ENCODE data around the gene TIGAR.

Gene TIGAR

DNA sequence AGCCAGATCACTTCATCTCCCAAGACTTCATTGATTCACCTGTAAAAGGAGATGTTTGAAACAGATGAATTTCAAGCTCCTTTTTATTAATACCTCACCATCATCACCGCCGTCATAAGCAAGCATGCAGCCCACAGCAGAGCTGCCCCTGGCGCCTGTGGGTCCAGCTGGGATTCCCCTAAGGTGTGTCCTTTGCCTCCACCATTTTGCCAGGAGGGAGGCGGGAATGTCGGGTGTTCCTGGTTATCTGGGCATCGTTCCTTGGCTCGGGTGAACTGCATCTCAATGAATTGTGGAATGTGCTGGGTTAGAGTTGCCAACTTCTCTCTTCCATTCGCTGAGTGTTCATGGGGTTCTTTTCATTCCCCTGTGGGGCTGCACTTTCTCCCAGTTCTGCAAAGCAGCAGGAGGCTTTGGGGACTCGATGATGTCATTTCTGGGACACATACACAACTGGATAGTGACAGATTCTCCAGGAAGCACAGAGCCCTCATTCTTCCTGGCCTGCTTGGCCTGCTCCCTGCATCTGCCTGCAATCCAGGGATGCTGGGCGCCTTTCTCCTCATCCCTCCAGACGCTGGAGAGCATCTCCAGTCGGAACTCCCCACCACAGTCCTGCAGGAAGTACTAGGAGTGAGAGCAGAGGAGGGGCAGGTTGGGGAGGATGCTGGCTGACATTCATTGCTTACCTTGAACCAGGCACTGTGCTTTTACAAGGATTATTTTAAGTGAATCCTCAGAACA, 37.3 kb upstream of the TIGAR start:
- DNase-seq = no peak

DNA sequence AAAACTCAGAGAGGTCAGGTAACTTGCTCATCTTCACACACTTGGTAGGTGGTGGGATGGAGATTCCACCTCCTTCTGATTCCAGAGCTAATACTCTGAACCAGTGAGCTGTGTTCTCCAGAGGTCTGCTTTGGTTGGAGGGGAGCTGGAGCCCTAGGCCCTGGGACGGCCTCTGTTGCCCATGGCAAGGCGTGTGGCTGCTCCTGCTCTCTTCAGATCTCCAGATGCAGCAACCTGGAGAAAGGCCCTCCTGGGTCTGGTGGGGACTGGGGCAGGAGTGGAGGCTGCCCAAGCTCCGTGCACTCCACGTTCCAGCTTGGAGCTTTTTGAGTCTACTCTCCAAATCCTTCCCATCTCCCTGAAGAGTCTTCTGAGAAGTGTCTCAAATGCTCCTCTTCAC, 36.7 kb upstream of the TIGAR start:
- DNase-seq = no peak

GRCh38 chr12:4285070-4285469, 35.9 kb upstream of the TIGAR start:
- no peak for DNase-seq

DNA sequence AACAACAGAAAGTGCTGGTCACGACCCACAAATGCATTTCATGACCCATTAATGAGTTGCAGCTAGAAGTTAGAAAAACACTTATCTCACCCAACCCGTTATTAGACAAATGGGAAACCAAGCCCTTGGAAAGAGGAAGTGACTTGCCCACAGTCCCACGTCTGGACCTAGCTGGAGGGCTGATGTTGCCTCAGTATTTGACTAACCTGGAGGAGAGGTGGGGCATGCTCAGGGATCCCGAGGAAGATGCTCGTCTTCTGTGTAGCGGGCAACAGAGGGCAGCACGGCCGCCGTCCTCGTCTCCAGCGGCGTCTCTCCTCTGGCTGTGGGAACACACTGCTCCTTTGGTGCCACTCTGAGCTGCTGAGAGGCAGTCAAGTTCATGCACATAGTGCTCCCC, 34.8 kb upstream of the TIGAR start:
- peak; percentile 78 for DNase-seq

- no peak for DNase-seq
These were observed 34.2 kb upstream of the TIGAR start for GRCh38 chr12:4286771-4287317.

DNA sequence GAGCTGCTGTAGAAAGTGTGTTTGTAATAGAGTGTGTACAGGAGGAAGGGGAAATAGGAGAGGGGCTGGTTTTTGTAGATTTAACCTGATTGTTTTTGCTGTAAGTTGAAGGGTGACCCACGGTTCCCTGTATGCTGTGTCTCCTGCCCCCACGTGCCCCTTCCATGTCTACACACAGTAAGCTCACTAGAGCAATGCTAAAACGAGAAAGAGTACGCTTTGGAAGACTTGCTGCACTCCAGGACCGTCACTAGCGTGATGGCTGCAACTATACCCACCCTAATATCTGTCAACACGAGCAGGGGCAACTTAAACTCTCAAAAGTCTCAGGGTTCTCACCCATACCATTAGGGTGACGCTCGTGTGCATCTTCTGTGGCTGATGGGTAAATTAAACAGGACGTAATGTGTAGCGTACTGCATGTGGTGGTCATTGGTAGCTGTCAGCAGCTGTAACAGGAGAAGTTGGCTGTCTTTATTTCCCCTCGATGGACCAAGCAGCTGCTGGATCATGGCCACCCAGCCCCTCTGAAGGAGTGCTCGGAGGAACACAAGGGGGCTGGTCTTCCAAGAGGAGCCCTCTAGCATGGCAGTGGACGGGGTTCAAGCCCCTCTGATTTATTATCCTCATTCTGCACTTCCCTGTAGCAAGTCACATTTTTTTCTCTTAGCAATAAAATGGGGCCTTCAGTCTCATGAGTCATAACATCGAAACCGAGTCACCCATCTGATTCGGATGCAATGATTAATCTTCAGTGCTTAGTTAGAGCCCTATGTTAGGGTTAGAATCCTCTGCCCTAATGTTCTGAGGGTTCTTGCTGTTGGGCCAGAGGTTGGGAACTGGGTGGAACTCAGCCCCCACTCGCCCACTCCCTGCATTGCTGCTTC, 33.4 kb upstream of the TIGAR start:
- DNase-seq = peak; percentile 84

- DNase-seq = peak; percentile 73
These were observed 32.5 kb upstream of the TIGAR start for GRCh38 chr12:4288296-4289131.

DNA sequence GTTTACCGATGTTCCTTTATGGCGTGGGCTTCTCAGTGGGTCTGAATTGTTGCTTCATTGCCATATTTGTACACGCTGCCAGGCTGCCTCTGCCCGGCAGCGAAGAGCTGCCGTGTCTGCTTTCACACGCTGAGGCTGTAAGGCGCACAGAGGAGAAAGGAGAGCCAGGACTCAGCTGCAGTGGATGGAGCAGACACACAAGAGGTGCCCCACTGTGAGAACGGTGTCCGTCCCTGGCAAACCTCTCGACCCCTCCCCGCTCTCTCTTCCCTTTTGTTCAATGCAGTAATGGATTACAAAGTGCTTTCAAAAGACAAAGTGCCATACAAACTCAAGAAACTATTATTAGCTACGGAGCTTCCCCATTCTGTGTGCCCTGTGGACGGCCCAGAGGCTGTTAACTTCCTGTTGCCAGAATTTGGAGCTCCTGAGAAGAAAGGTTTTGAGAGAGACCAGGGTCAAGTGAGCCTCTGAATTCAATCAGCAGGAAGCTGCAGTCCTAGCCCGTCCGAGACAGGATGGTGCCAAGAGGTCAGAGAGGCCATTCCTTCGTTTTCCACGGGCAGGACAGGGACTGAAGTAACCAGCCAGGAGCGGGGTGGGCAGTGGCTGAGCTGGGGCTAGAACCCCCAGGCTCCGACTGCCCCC, 31.7 kb upstream of the TIGAR start:
- DNase-seq = peak; percentile 74

GRCh38 chr12:4289998-4290790, 30.8 kb upstream of the TIGAR start:
- DNase-seq = no peak

GRCh38 chr12:4292341-4293073, 28.5 kb upstream of the TIGAR start:
- no peak for DNase-seq

GRCh38 chr12:4293299-4293965, 27.6 kb upstream of the TIGAR start:
- DNase-seq = no peak

DNA sequence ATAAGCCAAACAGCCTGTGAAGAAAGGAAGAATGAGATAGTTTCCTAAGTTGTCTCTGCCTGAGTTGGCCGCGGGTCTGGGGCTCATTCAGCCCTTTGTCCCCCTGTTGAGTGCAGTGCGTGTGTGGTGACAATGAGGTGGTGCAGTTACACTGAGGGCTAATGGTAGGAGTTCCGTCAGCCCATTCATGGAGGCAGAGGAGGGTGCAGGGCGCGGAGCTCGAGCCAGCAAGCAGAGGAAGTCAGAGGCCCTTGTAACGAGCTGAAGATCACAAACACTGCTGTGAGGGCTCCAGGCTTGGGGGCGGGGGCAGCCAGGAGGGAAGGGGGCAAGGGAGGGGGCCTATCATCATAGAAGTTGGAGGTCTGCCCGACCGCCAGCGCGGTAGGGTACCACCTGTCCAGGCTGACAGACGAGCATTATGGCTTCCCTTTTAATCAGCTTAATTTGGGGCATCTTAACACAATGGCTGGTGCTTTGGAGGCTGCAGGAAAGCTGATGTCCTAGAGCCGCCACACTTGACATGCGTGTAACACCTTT, 27.0 kb upstream of the TIGAR start:
- DNase-seq = no peak

DNA sequence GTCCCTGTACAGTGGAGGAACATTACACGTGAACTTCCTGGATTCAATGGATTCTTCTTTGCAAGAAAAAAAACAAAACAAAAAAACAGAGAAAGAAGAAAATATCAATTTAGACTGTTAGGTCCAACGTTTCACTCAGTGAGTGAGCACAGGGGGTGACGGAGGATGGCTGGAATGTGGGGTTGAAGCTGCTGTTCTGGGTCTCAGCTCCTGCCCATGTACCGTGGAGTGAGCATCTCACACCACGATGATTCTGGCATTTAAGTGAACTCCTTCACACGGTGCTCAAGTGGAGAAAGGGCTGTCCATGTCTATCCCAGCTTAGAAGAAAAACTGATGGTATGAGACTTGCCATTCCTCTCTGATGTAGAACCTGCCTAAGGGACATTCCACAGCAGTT, 24.3 kb upstream of the TIGAR start:
- no peak for DNase-seq

DNA sequence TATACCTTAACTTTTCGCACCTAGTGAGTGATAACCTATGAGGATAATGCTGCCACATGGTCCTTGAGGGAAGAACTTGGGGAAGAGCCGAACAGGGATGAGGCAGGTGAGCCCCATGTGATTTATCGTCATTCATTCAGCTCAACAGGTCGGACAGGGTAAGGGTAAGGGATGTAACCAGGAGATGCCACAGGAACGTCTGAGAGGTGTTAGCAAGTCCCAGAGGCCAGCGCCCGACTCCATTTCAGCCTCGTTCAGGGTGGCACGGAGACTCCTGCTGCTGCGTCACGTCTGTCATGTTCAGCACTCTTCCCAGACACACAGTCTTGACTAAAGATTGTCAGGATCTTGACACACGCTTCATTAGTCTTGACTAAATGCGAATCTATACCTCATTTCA, 23.4 kb upstream of the TIGAR start:
- no peak for DNase-seq

DNA sequence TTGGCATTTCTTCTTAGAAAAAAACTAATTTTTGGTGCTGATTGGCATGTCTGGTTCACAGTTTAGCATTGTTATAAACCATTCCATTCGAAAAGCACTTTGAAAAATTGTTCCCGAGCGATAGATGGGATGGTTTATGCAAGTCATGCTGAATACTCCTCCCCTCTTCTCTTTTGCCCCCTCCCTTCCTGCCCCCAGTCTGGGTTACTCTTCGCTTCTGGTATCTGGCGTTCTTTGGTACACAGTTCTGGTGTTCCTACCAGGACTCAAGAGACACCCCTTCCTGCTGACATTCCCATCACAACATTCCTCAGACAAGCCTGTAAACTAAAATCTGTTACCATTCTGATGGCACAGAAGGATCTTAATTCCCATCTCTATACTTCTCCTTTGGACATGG, 20.1 kb upstream of the TIGAR start:
- DNase-seq = no peak

- no peak for DNase-seq
These were observed 19.0 kb upstream of the TIGAR start for GRCh38 chr12:4301932-4302501.

DNA sequence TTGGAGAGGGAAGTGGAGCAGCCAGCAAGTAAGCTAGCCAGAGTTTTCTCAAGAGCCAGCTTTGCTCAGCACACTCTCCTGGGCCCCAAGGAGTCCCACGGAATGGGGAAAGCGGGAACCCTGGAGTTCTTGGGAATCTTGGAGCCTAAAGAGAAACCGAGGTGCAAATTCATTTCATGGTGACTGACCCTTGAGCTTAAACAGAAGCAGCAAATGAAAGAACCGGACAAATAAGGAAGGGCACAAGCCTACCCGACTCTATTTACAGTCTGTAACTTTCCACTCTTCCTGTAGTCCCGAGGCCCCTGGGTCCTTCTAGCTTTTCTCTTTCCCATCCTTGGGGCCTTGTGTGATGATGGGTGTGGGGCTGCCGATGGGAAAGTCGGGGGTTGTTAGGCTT, 18.1 kb upstream of the TIGAR start:
- DNase-seq = no peak

- DNase-seq = no peak
These were observed 17.3 kb upstream of the TIGAR start for GRCh38 chr12:4303750-4304149.

DNA sequence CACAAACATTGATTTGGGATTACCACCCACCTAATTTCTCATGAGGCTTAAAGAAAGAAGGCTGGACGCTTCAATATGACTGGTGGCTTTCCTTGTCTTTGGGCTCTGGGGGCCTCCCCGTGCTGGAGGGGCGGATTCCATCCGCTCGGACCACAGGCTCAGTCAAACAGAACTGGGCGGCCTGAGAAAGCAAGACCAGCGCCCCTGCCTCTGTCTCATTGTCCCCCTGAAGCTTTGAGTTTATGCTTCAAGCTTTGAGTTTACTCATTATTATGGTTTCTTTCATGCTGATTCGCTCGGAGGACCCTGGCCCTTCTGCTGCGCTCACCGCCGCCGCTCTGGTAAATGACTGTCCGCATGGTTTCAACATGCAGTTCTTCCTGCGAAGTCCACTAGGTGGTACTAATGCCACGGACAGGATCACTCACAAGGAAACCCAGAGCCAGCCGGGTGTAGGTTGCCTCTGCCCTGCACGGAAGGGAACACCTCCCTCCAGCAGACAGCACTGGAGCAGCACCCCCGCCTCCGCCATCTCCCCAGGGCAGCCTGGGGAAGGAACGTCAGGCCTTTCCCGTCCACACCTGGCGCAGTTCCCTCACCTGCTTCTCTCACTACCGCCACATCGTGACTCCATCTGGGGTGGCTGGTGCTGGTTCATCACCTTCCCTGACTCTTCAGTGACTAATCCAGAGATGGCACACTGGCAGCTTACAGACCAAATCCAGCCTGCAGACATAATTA, 13.2 kb upstream of the TIGAR start:
- peak; percentile 64 for DNase-seq

Measured in suppressor macrophage treated with lipopolysaccharide for 4 hours (primary cell).